ENCODE measurements around the gene TMEM163.
"Not testable (repeated sequence)": the region's sequence is repeated elsewhere in the genome, so short reads cannot be mapped to it uniquely, and the experiment has no call there.

Gene TMEM163

GRCh38 chr2:134602666-134603065 lies 116.1 kb downstream of the TMEM163 start:
- Histone ChIP-seq H3K27ac (ENCODE audit: low read depth in 2 of 2, low read length in 2 of 2) (no peak overlapping the region), H3K27me3 (ENCODE audit: control insufficient read depth in 2 of 2, insufficient read depth in 2 of 2, low read length in 2 of 2) (no peaks in the 10 kb centered on the region), H3K9me3 (ENCODE audit: control insufficient read depth in 2 of 2, low read length in 2 of 2) (peaks cover 0 to 4% of the 10 kb centered on the region in 2 donors), H3K36me3 (ENCODE audit: control insufficient read depth in 2 of 2, insufficient read depth in 2 of 2, low read length in 2 of 2) (no peaks in the 10 kb centered on the region), H3K4me1 (ENCODE audit: control insufficient read depth in 2 of 2, insufficient read depth in 2 of 2, low read length in 2 of 2) (no peaks in the 10 kb centered on the region), H3K4me3 (ENCODE audit: low read length in 2 of 2) (no peak overlapping the region), H3K9ac (ENCODE audit: low read depth in 1 of 2, low read length in 2 of 2) (no peak overlapping the region)

GRCh38 chr2:134601264-134601663 lies 117.5 kb downstream of the TMEM163 start:
- H3K27ac ChIP-seq (ENCODE audit: low read depth in 2 of 2, low read length in 2 of 2), result no peak overlapping the region
- no peak overlapping the region for H3K4me3 ChIP-seq (ENCODE audit: low read length in 2 of 2)
- H3K4me1 ChIP-seq (ENCODE audit: control insufficient read depth in 2 of 2, insufficient read depth in 2 of 2, low read length in 2 of 2), result no peaks in the 10 kb centered on the region
- H3K9me3 ChIP-seq (ENCODE audit: control insufficient read depth in 2 of 2, low read length in 2 of 2), result peaks cover 0 to 2% of the 10 kb centered on the region in 2 donors
- no peaks in the 10 kb centered on the region for H3K27me3 ChIP-seq (ENCODE audit: control insufficient read depth in 2 of 2, insufficient read depth in 2 of 2, low read length in 2 of 2)
- H3K36me3 ChIP-seq (ENCODE audit: control insufficient read depth in 2 of 2, insufficient read depth in 2 of 2, low read length in 2 of 2), result no peaks in the 10 kb centered on the region
- H3K9ac ChIP-seq (ENCODE audit: low read depth in 1 of 2, low read length in 2 of 2), result no peak overlapping the region

- no peaks in the 10 kb centered on the region for H3K36me3 ChIP-seq (ENCODE audit: control insufficient read depth in 2 of 2, insufficient read depth in 2 of 2, low read length in 2 of 2)
- H3K4me3 ChIP-seq (ENCODE audit: low read length in 2 of 2), result no peak overlapping the region
- H3K9ac ChIP-seq (ENCODE audit: low read depth in 1 of 2, low read length in 2 of 2), result no peak overlapping the region
- no peaks in the 10 kb centered on the region for H3K9me3 ChIP-seq (ENCODE audit: control insufficient read depth in 2 of 2, low read length in 2 of 2)
- no peak overlapping the region for H3K27ac ChIP-seq (ENCODE audit: low read depth in 2 of 2, low read length in 2 of 2)
- H3K27me3 ChIP-seq (ENCODE audit: control insufficient read depth in 2 of 2, insufficient read depth in 2 of 2, low read length in 2 of 2), result no peaks in the 10 kb centered on the region
- H3K4me1 ChIP-seq (ENCODE audit: control insufficient read depth in 2 of 2, insufficient read depth in 2 of 2, low read length in 2 of 2), result no peaks in the 10 kb centered on the region
These were observed 118.6 kb downstream of the TMEM163 start for GRCh38 chr2:134600208-134600607.

- no peaks in the 10 kb centered on the region for H3K4me1 ChIP-seq (ENCODE audit: control insufficient read depth in 2 of 2, insufficient read depth in 2 of 2, low read length in 2 of 2)
- H3K36me3 ChIP-seq (ENCODE audit: control insufficient read depth in 2 of 2, insufficient read depth in 2 of 2, low read length in 2 of 2), result no peaks in the 10 kb centered on the region
- no peaks in the 10 kb centered on the region for H3K9me3 ChIP-seq (ENCODE audit: control insufficient read depth in 2 of 2, low read length in 2 of 2)
- H3K27ac ChIP-seq (ENCODE audit: low read depth in 2 of 2, low read length in 2 of 2), result no peak overlapping the region
- H3K4me3 ChIP-seq (ENCODE audit: low read length in 2 of 2), result no peak overlapping the region
- H3K9ac ChIP-seq (ENCODE audit: low read depth in 1 of 2, low read length in 2 of 2), result no peak overlapping the region
- H3K27me3 ChIP-seq (ENCODE audit: control insufficient read depth in 2 of 2, insufficient read depth in 2 of 2, low read length in 2 of 2), result no peaks in the 10 kb centered on the region
These were observed 119.6 kb downstream of the TMEM163 start for GRCh38 chr2:134599236-134599635.

- Histone ChIP-seq H3K27me3 (ENCODE audit: control insufficient read depth in 2 of 2, insufficient read depth in 2 of 2, low read length in 2 of 2) (no peaks in the 10 kb centered on the region), H3K27ac (ENCODE audit: low read depth in 2 of 2, low read length in 2 of 2) (no peak overlapping the region), H3K4me1 (ENCODE audit: control insufficient read depth in 2 of 2, insufficient read depth in 2 of 2, low read length in 2 of 2) (no peaks in the 10 kb centered on the region), H3K9ac (ENCODE audit: low read depth in 1 of 2, low read length in 2 of 2) (no peak overlapping the region), H3K36me3 (ENCODE audit: control insufficient read depth in 2 of 2, insufficient read depth in 2 of 2, low read length in 2 of 2) (no peaks in the 10 kb centered on the region), H3K4me3 (ENCODE audit: low read length in 2 of 2) (no peak overlapping the region), H3K9me3 (ENCODE audit: control insufficient read depth in 2 of 2, low read length in 2 of 2) (peaks cover 0 to 6% of the 10 kb centered on the region in 2 donors)
These were observed 124.4 kb downstream of the TMEM163 start for GRCh38 chr2:134594399-134594798.

GRCh38 chr2:134593519-134593918 lies 125.3 kb downstream of the TMEM163 start:
- no peaks in the 10 kb centered on the region for H3K27me3 ChIP-seq (ENCODE audit: control insufficient read depth in 2 of 2, insufficient read depth in 2 of 2, low read length in 2 of 2)

GRCh38 chr2:134592377-134592776 lies 126.4 kb downstream of the TMEM163 start:
- Histone ChIP-seq H3K27me3 (ENCODE audit: control insufficient read depth in 2 of 2, insufficient read depth in 2 of 2, low read length in 2 of 2) (no peaks in the 10 kb centered on the region), H3K36me3 (ENCODE audit: control insufficient read depth in 2 of 2, insufficient read depth in 2 of 2, low read length in 2 of 2) (no peaks in the 10 kb centered on the region), H3K4me3 (ENCODE audit: low read length in 2 of 2) (no peak overlapping the region), H3K9ac (ENCODE audit: low read depth in 1 of 2, low read length in 2 of 2) (no peak overlapping the region), H3K9me3 (ENCODE audit: control insufficient read depth in 2 of 2, low read length in 2 of 2) (peaks cover 0 to 6% of the 10 kb centered on the region in 2 donors), H3K27ac (ENCODE audit: low read depth in 2 of 2, low read length in 2 of 2) (no peak overlapping the region), H3K4me1 (ENCODE audit: control insufficient read depth in 2 of 2, insufficient read depth in 2 of 2, low read length in 2 of 2) (no peaks in the 10 kb centered on the region)

More at GRCh38 chr2:134593519-134593918, 125.3 kb downstream of the TMEM163 start:
- H3K27ac ChIP-seq (ENCODE audit: low read depth in 2 of 2, low read length in 2 of 2), result no peak overlapping the region
- no peaks in the 10 kb centered on the region for H3K36me3 ChIP-seq (ENCODE audit: control insufficient read depth in 2 of 2, insufficient read depth in 2 of 2, low read length in 2 of 2)
- H3K4me1 ChIP-seq (ENCODE audit: control insufficient read depth in 2 of 2, insufficient read depth in 2 of 2, low read length in 2 of 2), result no peaks in the 10 kb centered on the region
- H3K9me3 ChIP-seq (ENCODE audit: control insufficient read depth in 2 of 2, low read length in 2 of 2), result peaks cover 0 to 6% of the 10 kb centered on the region in 2 donors
- no peak overlapping the region for H3K4me3 ChIP-seq (ENCODE audit: low read length in 2 of 2)
- no peak overlapping the region for H3K9ac ChIP-seq (ENCODE audit: low read depth in 1 of 2, low read length in 2 of 2)

- no peak overlapping the region for H3K27ac ChIP-seq (ENCODE audit: low read depth in 2 of 2, low read length in 2 of 2)
- H3K4me1 ChIP-seq (ENCODE audit: control insufficient read depth in 2 of 2, insufficient read depth in 2 of 2, low read length in 2 of 2), result no peaks in the 10 kb centered on the region
- no peak overlapping the region for H3K4me3 ChIP-seq (ENCODE audit: low read length in 2 of 2)
- no peaks in the 10 kb centered on the region for H3K36me3 ChIP-seq (ENCODE audit: control insufficient read depth in 2 of 2, insufficient read depth in 2 of 2, low read length in 2 of 2)
- H3K9ac ChIP-seq (ENCODE audit: low read depth in 1 of 2, low read length in 2 of 2), result no peak overlapping the region
- peaks cover 0 to 6% of the 10 kb centered on the region in 2 donors for H3K9me3 ChIP-seq (ENCODE audit: control insufficient read depth in 2 of 2, low read length in 2 of 2)
- no peaks in the 10 kb centered on the region for H3K27me3 ChIP-seq (ENCODE audit: control insufficient read depth in 2 of 2, insufficient read depth in 2 of 2, low read length in 2 of 2)
These were observed 127.3 kb downstream of the TMEM163 start for GRCh38 chr2:134591526-134591925.

- Histone ChIP-seq H3K4me1 (ENCODE audit: control insufficient read depth in 2 of 2, insufficient read depth in 2 of 2, low read length in 2 of 2) (no peaks in the 10 kb centered on the region), H3K27me3 (ENCODE audit: control insufficient read depth in 2 of 2, insufficient read depth in 2 of 2, low read length in 2 of 2) (no peaks in the 10 kb centered on the region), H3K9ac (ENCODE audit: low read depth in 1 of 2, low read length in 2 of 2) (no peak overlapping the region), H3K36me3 (ENCODE audit: control insufficient read depth in 2 of 2, insufficient read depth in 2 of 2, low read length in 2 of 2) (no peaks in the 10 kb centered on the region), H3K4me3 (ENCODE audit: low read length in 2 of 2) (no peak overlapping the region), H3K9me3 (ENCODE audit: control insufficient read depth in 2 of 2, low read length in 2 of 2) (peaks cover 0 to 6% of the 10 kb centered on the region in 2 donors), H3K27ac (ENCODE audit: low read depth in 2 of 2, low read length in 2 of 2) (no peak overlapping the region)
These were observed 128.1 kb downstream of the TMEM163 start for GRCh38 chr2:134590679-134591078.

- not testable (repeated sequence) for H3K36me3 ChIP-seq (ENCODE audit: control insufficient read depth in 2 of 2, insufficient read depth in 2 of 2, low read length in 2 of 2); H3K4me3 ChIP-seq (ENCODE audit: low read length in 2 of 2); H3K9me3 ChIP-seq (ENCODE audit: control insufficient read depth in 2 of 2, low read length in 2 of 2); H3K27me3 ChIP-seq (ENCODE audit: control insufficient read depth in 2 of 2, insufficient read depth in 2 of 2, low read length in 2 of 2); H3K9ac ChIP-seq (ENCODE audit: low read depth in 1 of 2, low read length in 2 of 2); H3K4me1 ChIP-seq (ENCODE audit: control insufficient read depth in 2 of 2, insufficient read depth in 2 of 2, low read length in 2 of 2); H3K27ac ChIP-seq (ENCODE audit: low read depth in 2 of 2, low read length in 2 of 2)
These were observed 129.4 kb downstream of the TMEM163 start for GRCh38 chr2:134589171-134590083.
